ENCODE data around the gene GTF3C5.

GTF3C5 gene

DNA sequence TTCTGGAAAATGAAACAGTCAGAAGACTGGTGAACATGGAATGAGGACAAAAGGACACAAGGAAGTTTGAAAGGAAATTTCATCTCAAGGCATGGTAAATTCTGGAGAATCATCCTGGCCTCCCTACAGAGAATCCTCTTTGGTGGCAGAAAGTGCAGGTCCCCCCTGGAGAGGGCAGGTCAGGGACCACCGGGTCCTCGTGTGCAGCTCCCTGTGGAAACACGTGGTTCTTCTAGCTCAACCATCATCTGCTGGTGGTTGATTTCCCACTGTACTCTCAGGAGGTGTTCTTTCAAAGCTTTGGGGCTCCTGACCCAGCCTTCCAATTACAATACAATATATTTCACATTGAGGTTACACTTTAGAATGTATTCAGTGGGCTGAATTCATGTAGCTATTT lies 2.6 kb upstream of the GTF3C5 start:
- no peak for TF ChIP-seq EZH2phosphoT487 (IDR thresholded peaks at IDR 0.05; ENCODE audit: borderline replicate concordance, low read length)
- TF ChIP-seq, protein P1, sequence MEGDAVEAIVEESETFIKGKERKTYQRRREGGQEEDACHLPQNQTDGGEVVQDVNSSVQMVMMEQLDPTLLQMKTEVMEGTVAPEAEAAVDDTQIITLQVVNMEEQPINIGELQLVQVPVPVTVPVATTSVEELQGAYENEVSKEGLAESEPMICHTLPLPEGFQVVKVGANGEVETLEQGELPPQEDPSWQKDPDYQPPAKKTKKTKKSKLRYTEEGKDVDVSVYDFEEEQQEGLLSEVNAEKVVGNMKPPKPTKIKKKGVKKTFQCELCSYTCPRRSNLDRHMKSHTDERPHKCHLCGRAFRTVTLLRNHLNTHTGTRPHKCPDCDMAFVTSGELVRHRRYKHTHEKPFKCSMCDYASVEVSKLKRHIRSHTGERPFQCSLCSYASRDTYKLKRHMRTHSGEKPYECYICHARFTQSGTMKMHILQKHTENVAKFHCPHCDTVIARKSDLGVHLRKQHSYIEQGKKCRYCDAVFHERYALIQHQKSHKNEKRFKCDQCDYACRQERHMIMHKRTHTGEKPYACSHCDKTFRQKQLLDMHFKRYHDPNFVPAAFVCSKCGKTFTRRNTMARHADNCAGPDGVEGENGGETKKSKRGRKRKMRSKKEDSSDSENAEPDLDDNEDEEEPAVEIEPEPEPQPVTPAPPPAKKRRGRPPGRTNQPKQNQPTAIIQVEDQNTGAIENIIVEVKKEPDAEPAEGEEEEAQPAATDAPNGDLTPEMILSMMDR (IDR thresholded peaks at IDR 0.05; ENCODE audit: low read depth, low read length, poor library complexity, severe bottlenecking), result no peak
- Histone ChIP-seq H3K4me3 (ENCODE audit: low read length) (no peak overlapping the region), H3K4me1 (ENCODE audit: control insufficient read depth, low read length) (peaks cover 39% of the 10 kb centered on the region), H3K9me3 (ENCODE audit: control insufficient read depth, insufficient read depth, low read length) (no peaks in the 10 kb centered on the region), H4K20me1 (ENCODE audit: control insufficient read depth, insufficient read depth, low read depth, low read length) (no peaks in the 10 kb centered on the region), H3K4me2 (ENCODE audit: low read length) (no peak overlapping the region), H3F3A (ENCODE audit: control insufficient read depth, insufficient read depth) (peaks cover 6% of the 10 kb centered on the region; the same call in 1 of the 2 replicates), H3K36me3 (ENCODE audit: control insufficient read depth, low read length) (peaks cover 20% of the 10 kb centered on the region), H3K79me2 (ENCODE audit: control insufficient read depth, low read length) (peaks cover 42% of the 10 kb centered on the region), H3K27me3 (ENCODE audit: control insufficient read depth, low read length) (no peaks in the 10 kb centered on the region), H3K9me2 (replicated peaks; ENCODE audit: control insufficient read depth, low read length) (no peaks in the 10 kb centered on the region), H3K27ac (ENCODE audit: low read depth, low read length) (no peak overlapping the region)

DNA sequence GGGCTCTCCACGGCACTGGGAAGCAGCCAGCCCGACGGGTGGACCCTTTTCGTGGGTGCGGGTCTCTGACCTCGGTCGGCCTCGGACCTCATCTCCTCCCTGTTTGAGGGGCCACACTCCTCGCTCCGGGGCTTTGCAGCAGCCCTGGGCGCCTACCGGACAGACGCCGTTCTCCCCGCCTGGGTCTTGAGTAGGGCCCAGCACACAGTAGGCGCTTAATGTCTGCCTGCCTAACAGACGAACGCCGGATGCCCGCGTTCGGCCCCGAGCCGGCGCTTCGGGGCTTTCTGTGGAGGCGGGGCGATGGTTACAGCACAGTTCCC lies 842 bp upstream of the GTF3C5 start:
- Histone ChIP-seq H4K20me1 (ENCODE audit: control insufficient read depth, insufficient read depth, low read depth, low read length) (no peaks in the 10 kb centered on the region), H3K4me2 (ENCODE audit: low read length) (peak overlapping the region; percentile 81), H3K9me2 (replicated peaks; ENCODE audit: control insufficient read depth, low read length) (no peaks in the 10 kb centered on the region), H3K27ac (ENCODE audit: low read depth, low read length) (peak overlapping the region; percentile 43), H3K79me2 (ENCODE audit: control insufficient read depth, low read length) (peaks cover 59% of the 10 kb centered on the region), H3F3A (ENCODE audit: control insufficient read depth, insufficient read depth) (peaks cover 6% of the 10 kb centered on the region; the same call in 1 of the 2 replicates), H3K9me3 (ENCODE audit: control insufficient read depth, insufficient read depth, low read length) (no peaks in the 10 kb centered on the region), H3K27me3 (ENCODE audit: control insufficient read depth, low read length) (no peaks in the 10 kb centered on the region), H3K36me3 (ENCODE audit: control insufficient read depth, low read length) (peaks cover 27% of the 10 kb centered on the region), H3K4me3 (ENCODE audit: low read length) (peak overlapping the region; percentile 92), H3K4me1 (ENCODE audit: control insufficient read depth, low read length) (peaks cover 34% of the 10 kb centered on the region)
- TF ChIP-seq EZH2phosphoT487 (IDR thresholded peaks at IDR 0.05; ENCODE audit: borderline replicate concordance, low read length), result no peak
- TF ChIP-seq, protein P1 (IDR thresholded peaks at IDR 0.05; ENCODE audit: low read depth, low read length, poor library complexity, severe bottlenecking), result no peak

DNA sequence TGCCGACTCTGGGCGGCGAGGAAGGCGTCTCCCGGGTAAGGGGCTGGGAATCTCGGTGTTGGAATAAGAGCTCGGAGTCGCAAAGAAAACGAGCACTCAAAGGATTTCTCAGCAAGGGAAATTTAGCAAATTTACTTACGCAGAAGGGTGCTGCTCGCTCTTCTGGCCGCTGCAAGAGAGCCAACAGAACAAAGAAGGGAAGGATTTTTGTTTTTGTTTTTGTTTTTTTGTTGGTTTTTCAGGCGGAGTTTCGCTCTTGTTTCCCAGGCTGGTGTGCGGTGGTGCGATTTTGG lies 279 bp downstream of the GTF3C5 start:
- Histone ChIP-seq H3K27me3 (ENCODE audit: control insufficient read depth, low read length) (no peaks in the 10 kb centered on the region), H3K4me1 (ENCODE audit: control insufficient read depth, low read length) (peaks cover 34% of the 10 kb centered on the region), H3K36me3 (ENCODE audit: control insufficient read depth, low read length) (peaks cover 27% of the 10 kb centered on the region), H3K9me3 (ENCODE audit: control insufficient read depth, insufficient read depth, low read length) (no peaks in the 10 kb centered on the region), H3K4me3 (ENCODE audit: low read length) (peak overlapping the region; percentile 92), H3F3A (ENCODE audit: control insufficient read depth, insufficient read depth) (peaks cover 6% of the 10 kb centered on the region; the same call in 1 of the 2 replicates), H4K20me1 (ENCODE audit: control insufficient read depth, insufficient read depth, low read depth, low read length) (no peaks in the 10 kb centered on the region), H3K27ac (ENCODE audit: low read depth, low read length) (peak overlapping the region; percentile 64; the same call in 1 of the 2 replicates), H3K79me2 (ENCODE audit: control insufficient read depth, low read length) (peaks cover 71% of the 10 kb centered on the region), H3K4me2 (ENCODE audit: low read length) (peak overlapping the region; percentile 74), H3K9me2 (replicated peaks; ENCODE audit: control insufficient read depth, low read length) (no peaks in the 10 kb centered on the region)
- no peak for TF ChIP-seq EZH2phosphoT487 (IDR thresholded peaks at IDR 0.05; ENCODE audit: borderline replicate concordance, low read length)
- TF ChIP-seq, protein P1 (IDR thresholded peaks at IDR 0.05; ENCODE audit: low read depth, low read length, poor library complexity, severe bottlenecking), result no peak

DNA sequence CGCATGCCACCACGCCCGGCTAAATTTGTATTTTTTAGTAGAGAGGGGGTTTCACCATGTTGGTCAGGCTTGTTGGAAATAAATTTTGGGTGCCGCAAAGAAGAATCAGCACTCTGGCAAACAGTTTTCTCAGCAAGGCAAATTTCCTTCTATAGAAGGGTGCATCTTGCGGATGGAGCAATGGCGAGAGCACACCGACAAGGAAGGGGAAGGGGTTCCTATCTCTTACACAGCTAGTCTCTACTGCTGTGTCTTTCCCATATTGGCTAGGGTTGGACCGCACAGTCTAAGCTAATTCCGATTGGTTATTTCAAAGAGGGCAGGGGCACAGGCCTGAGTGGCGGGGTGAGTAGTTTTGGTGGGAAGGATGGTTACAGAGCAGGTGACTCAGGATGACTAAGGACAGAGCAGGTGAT lies 707 bp downstream of the GTF3C5 start:
- no peaks in the 10 kb centered on the region for H3K9me3 ChIP-seq (ENCODE audit: control insufficient read depth, insufficient read depth, low read length)
- peaks cover 6% of the 10 kb centered on the region; the same call in 1 of the 2 replicates for H3F3A ChIP-seq (ENCODE audit: control insufficient read depth, insufficient read depth)
- peaks cover 75% of the 10 kb centered on the region for H3K79me2 ChIP-seq (ENCODE audit: control insufficient read depth, low read length)
- no peaks in the 10 kb centered on the region for H3K27me3 ChIP-seq (ENCODE audit: control insufficient read depth, low read length)
- H3K36me3 ChIP-seq (ENCODE audit: control insufficient read depth, low read length), result peaks cover 31% of the 10 kb centered on the region
- H4K20me1 ChIP-seq (ENCODE audit: control insufficient read depth, insufficient read depth, low read depth, low read length), result no peaks in the 10 kb centered on the region
- TF ChIP-seq, protein P1 (IDR thresholded peaks at IDR 0.05; ENCODE audit: low read depth, low read length, poor library complexity, severe bottlenecking), result no peak
- no peak for TF ChIP-seq EZH2phosphoT487 (IDR thresholded peaks at IDR 0.05; ENCODE audit: borderline replicate concordance, low read length)
- H3K4me1 ChIP-seq (ENCODE audit: control insufficient read depth, low read length), result peaks cover 34% of the 10 kb centered on the region
- H3K9me2 ChIP-seq (replicated peaks; ENCODE audit: control insufficient read depth, low read length), result no peaks in the 10 kb centered on the region
- peak overlapping the region; percentile 74 for H3K4me2 ChIP-seq (ENCODE audit: low read length)
- H3K4me3 ChIP-seq (ENCODE audit: low read length), result peak overlapping the region; percentile 92
- no peak overlapping the region for H3K27ac ChIP-seq (ENCODE audit: low read depth, low read length)

Data from DOHH2 (cell line).